DMS 273 (cell line): Measurements from ENCODE around the gene SH3BP2.

ENCODE experiments used
- DNase-seq: peaks from one replicate; lab custom pipeline; 2025; ENCODE audit not compliant: unreplicated experiment; lab: John Stamatoyannopoulos, UW

The SH3BP2 gene, protein sequence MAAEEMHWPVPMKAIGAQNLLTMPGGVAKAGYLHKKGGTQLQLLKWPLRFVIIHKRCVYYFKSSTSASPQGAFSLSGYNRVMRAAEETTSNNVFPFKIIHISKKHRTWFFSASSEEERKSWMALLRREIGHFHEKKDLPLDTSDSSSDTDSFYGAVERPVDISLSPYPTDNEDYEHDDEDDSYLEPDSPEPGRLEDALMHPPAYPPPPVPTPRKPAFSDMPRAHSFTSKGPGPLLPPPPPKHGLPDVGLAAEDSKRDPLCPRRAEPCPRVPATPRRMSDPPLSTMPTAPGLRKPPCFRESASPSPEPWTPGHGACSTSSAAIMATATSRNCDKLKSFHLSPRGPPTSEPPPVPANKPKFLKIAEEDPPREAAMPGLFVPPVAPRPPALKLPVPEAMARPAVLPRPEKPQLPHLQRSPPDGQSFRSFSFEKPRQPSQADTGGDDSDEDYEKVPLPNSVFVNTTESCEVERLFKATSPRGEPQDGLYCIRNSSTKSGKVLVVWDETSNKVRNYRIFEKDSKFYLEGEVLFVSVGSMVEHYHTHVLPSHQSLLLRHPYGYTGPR

DNA sequence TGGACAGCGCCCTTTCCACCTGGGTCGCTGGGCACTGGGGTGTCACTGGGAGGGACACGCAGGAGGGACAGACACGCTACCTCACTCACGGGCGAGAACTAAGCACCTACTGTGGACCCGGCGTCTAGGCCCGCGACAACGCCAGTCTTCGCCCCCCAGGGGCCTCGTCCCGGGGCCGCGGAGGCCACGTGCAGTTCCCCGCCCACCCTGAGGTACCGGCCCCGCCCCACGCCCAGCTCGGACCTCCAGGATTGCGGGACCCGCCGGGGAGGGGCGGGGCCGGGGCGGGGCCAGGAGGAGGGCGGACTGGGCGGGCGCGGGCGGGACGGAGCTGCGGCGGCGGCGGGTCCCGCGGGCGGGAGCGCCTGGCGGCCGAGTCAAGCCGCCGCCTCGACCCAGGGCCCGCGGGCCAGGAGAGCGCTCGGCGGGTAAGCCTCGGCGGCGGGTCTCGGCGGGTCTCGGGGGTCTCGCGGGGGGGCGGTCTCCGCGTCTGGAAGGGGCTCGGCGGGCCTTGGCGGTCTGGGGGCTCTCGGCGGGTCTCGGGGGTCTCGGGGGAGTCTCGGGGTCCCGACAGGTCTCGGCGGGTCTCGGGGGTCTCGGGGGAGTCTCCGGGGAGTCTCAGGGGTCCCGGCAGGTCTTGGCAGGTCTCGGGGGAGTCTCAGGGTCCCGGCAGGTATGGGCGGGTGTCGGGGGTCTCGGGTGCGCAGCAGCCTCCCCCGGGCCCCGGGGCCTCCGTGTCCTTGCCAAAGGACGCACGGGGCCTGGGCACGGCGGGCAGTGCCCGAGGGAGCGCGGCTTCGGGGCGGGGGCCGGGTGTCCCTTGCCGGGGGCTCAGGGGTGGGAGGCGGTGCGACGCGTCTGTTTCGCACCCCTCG is at the start of gene SH3BP2:
SH3BP2 (plus strand) TSS at position 375 of the 875 bp plus-strand sequence. CDS start 27,533 bp downstream, outside the sequence.
- DNase-seq = peak; percentile 81

DNA sequence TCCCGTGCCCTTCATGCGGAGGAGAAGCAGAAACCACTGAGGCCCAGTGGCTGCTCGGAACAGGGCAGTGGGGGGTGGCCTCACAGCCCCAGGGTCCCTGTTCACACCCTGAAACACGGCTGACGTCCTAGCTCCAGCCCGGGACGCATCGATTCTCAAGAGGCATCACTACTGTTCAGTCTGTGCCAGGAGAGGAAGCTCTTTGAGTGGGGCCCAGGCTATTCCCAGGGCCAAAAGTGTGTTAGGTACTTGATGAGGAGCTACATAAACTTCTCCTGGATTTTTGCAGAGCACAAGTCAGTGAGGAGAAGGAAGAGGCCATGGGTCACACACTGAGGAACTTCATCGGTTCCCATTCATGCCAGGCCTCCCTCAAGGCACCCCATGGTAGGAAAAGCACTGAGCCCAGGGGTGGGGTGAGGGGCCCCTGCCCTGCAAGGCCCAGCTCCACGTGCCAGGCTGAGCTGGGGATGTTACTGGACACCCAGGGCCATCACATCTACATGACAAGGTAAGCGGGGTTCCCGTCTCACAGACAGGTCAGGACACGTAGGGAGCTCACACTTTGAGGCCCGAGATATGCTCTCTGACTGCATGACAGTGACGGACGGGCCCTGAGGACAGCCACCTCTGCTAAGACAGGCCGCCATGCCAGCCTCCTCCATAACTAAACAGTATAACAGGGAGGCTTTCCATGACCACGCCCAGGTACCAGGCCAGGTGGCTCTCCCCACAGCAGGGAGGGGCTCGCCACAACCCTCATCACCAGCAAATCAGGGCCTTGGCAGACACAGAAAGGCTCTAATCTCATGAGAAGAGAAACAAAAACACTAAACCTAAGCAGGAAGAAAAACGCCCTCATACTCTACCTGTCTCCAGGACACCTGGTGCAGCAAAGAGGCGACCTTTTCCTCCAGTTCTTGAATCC is 49.1 kb upstream of the SH3BP2 start:
- DNase-seq = no peak

DNA sequence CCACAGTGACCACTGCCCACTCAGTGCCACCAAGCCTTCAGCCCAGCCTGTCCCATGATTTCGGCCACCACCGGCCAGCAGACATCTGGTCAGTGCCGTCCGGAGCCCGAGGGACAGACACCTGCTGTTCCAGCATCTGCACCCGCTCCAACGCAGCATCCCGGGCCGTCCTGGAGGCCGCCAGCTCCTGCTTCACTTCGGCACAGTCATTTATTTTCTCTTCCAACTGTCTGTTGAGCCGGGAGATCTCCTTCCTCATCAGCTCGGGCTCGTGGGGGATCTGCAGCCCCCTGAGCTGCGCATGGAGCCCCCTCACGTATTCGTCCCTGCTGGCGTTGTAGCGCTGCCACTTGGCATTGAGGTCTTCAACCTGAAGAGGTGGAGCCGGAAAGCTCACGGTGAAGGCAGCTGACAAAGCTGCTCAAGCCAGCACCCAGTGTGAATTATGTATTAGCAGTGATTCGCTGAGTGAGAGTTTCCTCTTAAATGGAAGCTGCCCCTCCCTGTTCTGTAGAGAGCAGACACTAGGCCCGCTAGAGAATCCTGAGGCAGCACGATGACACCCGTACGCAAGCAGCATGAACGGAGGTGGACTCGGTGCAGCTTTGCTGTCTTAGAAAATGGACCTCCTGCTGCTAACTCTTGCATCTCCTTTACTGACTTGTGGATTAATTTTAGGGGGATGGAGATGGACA is 48.2 kb upstream of the SH3BP2 start:
- no peak for DNase-seq

DNA sequence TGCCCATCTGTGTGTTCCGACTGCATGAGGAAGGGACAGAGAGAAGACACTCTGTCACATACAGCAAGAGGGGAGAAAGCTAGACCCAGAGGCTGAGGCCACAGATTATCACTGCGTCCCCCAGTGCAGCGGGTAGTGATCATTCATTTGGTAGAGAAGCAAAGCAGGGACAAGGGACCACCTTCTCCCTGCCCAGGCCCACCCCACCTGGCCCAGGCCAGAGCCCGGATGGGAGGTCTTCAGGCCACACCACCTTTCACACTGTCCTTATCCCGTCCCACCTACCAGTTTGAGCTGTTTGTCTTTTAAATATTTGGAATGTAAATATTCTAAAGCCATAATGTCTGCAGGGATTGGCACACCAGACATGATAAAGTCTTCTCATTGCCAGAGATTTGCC is 47.4 kb upstream of the SH3BP2 start:
- DNase-seq = no peak

DNA sequence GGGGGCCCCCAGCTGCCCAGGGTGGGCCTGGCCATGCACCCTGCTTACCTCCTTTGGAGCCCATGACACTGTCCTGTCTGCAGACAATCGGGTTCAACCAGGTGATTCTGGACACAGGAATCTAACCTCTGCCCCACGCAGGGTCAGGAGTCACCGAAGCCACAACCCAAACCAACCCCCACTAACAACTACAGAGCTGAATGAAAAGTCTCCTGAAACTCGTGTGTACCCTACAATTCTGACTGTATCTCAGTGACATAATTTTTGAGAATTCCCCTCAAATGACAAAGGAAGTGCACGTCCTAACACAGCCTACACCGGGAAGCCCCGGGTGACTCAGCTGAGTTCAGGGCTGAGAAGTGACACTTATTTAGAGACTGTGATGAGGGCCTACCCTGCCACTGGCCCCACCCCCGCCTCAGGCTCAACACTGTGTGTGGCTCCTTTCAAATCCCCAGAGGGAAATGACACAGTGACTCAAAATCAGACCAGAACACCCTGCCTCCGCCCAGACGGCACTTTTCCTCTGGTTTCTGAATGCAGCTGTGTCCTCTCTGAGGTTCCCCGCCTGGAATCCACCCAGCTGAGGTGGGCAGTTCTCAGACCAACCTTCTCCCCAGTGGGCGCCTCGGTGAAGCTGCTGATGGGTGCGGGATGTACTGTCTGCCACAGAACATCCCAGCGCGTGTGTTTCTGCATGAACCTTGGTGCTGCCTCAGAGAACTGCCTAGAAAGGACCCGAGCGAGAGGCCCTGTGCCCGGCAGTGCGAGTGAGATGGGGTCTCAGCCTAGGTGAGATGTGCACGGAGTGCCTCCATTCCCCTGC is 46.7 kb upstream of the SH3BP2 start:
- no peak for DNase-seq

DNA sequence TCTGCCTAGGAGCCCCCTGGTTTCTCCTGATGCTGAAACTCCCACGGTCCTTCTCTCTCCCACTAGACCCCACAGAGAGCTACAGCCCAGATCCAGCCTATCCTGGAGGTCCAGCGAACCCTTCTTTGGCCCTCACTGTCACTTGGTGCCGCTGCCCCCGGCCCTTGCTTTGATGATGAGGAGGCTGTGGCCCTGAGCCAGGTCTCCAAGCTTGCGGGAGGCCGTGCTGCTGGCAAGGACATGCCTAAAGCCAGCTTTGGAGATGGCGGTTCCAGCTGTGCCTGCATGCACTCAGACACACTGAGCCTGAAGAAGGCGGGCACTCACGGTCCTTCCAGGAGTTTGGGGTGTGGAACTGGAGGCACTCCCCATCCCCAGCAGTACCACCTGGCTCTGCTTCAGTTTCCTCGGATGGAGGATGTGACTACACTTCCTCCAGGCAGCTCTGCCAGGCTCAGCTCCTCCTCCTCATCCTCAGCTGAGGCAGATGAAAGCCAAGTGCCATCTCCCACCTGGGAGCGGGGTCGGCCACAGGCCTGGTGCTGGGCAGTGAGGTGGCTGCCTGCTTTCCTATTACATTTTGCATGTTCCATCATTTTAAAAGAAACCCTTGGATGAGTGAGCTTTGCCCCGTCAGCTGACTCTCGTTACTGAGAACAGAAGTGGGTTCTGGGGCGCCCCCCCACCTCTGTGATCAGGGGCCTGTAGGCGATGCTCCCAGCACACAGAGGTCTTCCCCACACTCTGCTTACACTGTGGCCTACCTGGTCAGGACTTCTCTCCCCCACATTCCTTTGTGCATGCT is 45.8 kb upstream of the SH3BP2 start:
- no peak for DNase-seq

DNA sequence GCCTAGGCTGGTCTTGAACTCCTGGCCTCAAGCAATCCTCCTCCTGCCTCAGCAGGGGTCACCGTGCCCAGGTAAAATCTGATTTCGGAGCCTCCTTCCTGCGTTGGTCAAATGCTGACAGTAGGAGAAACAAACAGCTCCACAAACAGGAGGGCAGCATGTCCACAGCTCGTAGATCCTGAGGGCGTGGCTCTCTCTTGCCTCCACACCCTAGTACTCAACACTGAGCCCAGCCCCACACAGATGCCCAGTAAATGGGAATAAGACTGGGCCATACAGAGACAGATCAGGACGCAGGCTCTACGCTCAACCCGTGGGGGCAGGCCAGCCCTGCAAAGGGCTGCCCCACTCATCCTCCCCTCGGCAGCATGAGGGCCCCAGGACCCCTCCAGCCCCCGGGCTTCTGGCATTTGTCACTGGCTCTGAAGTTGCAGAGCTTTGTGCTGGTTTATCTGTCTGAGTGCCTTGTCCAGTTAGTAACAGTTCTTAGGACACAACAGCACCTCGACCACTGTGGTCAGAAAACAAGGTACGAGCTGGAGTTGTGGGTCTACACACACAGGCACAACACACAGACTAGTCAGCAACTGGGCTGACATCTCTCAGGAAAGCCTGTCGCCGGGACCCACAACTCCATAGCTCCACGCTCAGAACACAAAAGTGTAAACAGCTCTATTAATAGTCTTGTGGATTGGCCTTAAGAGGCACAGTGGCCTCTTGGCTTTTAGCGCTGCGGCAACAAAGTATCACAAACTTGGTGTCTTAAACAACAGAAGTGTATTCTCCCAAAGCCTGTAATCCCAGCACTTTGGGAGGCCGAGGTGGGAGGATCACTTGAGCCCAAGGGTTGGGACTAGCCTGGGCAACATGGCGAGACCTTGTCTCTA is 41.9 kb upstream of the SH3BP2 start:
- DNase-seq = no peak

DNA sequence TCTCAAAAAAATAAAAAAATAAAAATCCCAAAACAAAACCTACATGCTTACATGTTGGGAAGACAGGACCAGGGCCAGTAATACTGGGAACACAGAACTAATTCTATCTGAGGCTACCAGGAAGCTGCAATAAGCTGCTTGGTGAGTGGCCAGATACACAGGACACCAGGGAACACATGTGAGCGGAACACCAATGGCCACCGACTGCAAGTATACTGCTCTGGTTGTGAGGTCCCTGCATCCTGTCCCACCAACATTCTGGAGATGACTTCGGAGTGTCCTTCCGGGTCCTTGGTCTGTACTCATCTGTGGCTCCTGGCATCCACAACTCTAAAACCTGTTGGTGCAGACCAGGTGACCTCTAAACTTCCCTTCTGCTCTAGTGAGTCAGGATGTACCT is 39.4 kb upstream of the SH3BP2 start:
- DNase-seq = no peak

DNA sequence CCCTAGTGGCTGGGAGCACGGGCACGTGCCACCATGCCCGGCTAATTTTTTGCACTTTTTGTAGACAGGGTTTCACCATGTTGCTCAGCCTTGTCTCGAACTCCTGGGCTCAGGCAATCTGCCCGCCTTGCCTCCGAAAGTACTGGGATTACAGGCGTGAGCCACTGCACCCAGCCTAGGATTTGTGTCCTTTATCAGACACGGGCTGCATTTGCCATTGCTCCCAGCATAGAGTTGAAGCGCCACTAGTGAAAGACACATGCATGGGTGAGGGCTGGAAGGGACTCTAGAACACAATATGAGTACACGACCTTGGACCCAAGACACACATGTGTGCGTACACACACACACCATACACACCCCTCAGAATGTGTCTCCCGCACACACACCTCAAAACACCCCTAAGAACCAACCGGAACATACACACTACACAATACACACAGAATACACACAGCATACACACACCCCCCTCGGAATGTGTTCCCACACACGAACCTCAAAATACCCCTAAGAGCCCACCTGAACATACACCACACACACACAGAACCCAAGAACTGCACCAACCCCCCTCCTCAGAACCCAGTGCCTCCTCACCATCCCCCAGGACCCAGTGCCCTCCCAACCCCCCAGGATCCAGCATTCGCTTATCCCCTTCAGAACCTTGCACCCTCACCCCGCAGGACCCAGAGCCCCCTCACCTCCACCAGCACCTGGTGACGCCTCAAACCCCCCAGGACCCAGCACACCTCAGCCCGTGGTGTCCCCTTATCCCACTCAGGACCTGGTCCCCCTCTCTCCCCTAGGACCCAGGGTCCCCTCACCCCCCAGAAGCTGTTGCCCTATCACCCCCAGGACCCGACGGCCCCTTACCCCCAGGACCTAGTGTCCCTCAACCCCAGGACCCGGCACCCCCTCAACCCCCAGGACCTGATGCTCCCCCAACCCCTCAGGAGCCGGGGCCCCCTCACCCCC is 37.8 kb upstream of the SH3BP2 start:
- no peak for DNase-seq

DNA sequence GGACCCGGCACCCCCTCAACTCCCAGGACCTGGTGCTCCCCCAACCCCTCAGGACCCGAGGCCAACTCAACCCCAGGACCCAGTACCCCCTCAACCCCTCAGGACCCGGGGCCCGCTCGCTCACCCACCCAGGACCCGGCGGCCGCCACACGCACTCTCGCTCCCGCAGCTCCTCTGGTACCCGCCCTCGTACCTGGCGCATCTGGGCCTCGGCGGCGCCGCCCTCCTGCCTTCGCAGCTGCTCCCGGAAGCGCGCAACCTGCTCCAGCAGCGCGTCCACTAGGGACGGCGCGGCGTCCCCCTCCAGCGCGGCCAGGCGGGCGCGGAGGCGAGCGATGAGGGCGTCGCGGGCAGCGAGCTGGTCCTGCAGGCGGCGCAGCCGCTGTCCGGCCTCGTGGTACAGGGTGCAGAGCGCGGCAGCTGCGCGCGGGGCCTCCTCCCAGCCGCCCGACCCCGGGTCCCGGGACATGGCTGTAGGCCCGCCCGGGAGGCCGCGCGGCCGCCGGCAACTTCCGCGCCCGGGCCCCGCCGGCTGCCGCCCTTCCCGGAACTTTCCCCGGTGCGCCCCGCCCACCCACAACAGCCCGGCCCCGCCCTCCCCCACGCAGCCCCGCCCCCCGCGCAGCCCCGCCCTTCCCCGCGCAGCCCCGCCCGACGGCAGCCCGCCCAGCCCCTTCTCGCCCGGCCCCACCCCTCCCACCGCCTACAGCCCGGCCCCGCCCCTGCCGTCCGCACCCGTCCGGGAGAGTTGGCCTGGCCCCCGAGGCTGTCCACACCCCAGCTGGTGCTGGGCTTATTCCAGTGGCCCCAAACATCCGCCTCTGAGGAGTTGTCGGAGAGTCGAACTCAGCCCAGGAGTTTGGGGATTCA is 36.8 kb upstream of the SH3BP2 start, which contains the start of gene TNIP2:
TNIP2 (minus strand) TSS at position 516 of the 870 bp plus-strand sequence; CDS start at position 469, 47 bp downstream.
- DNase-seq = peak; percentile 87

DNA sequence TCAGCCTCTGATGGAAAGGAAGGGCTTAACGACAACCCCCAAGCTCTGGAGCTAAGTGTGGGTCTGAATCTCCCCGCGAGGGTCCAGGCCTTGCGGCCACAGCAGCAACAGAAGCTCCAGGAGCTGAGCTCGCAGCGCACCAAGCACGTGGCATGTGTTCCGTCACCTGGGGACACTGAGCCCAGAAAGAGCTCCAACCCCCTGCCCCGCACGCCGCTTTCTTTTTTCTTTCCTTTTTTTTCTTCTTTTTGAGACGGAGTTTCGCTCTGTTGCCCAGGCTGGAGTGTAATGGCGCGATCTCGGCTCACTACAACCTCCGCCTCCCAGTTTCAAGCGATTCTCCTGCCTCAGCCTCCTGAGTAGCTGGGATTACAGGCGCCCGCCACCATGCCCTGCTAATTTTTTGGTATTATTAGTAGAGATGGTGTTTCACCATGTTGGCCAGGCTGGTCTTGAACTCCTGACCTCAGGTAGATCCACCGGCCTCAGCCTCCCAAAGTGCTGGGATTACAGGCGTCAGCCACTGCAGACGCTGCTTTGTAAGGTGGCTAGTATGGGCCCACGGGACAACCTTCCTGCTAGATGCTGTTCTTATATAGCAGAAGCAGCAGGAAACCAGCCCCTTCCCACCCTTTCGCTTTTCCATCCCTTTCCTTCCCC is 36.1 kb upstream of the SH3BP2 start:
- no peak for DNase-seq

DNA sequence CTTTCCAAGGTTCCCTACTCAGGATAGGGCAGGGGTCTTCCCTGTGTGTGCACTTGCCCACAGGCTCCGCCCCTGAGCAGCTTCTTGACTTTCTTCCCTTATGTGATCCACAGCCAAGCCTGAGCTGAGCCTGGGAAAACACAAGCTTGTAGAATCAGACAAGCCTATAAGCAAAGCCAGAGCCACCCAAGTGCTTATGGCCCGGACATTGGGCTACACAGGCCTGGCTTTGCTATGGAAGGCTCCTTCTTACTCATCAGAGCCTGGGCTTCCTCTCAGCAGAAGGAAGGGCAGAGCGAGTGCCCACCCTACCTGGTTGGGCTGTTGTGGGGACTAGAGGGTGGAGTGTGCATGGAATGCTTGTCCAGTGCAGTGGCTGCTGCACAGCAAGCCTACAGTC is 35.5 kb upstream of the SH3BP2 start:
- DNase-seq = no peak

DNA sequence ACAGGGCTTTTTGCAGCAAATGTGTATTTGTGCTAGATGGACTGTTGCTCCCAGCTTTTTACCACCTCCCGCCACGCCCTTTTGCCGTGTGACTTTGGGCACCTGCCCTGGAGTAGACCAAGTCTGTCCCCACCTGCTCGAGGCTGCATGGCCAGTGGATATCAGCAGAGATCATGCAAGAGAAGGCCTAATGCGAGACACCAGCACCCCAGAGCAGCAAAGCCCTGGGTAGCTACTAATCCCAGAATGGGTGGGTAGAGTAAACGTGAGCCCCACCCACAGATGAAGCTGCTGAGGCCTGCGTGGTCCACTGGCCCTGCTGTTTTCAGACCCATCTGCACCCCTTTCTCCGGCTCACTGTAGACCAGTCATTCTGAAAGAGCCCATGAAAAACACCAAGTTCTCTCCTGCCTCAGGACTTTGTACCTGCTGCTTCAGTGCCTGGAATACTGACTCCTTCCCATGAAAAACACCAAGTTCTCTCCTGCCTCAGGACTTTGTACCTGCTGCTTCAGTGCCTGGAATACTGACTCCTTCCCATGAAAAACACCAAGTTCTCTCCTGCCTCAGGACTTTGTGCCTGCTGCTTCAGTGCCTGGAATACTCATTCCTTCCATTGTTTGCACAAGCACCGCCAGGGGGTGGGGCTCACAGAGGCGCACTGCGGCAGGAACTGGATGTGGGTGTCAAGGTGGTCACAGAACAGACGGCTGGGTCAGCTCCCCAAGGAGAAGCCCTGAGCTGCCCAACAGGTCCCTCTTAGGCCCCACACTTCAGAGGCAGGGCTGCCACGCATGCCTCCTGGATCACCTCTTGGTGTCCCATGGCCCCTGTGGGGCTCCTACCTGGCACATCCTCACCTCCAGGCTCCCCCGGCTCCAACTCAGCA is 31.6 kb upstream of the SH3BP2 start:
- no peak for DNase-seq

DNA sequence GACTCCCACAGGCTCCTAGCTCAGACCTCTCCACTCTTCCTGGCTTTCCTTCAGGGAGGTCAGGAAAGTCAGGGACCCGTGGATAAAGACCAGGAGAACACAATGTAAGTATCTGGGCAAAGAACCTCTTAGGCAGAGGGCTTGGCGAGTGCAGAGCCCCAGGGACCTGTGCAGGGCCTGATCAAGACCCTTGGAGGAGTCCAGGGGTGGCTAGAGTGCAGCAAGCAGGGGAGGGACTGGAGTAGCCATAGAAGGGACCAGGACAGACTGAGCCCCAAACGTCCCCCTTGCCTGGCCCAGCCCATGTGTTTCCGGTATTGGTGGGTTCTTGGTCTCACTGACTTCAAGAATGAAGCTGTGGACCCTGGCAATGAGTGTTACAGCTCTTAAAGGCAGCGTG is 30.8 kb upstream of the SH3BP2 start:
- no peak for DNase-seq
